GM12891 (cell line): ENCODE results near the gene CSGALNACT2.

ENCODE experiments used
- DNase-seq: peaks from one replicate; pipeline ENCODE4 v3.0.0; 2011; ENCODE audit warnings: low spot score; ENCODE audit not compliant: insufficient read length
- FAIRE-seq: peaks from 2 replicates; lab custom pipeline; 2011; peaks lifted over from hg19 to GRCh38; lab: Jason Lieb, UNC
- PAX5 ChIP-seq: IDR thresholded peaks from 2 replicates; pipeline ENCODE4 v1.6.1; 2011; ENCODE audit warnings: low read length, moderate library complexity, mild to moderate bottlenecking; ENCODE audit not compliant: insufficient read depth, severe bottlenecking
- POLR2A ChIP-seq: IDR thresholded peaks from 2 replicates; pipeline ENCODE4 v1.6.1; 2011; ENCODE audit warnings: low read depth, low read length, control low read depth
- POLR2AphosphoS5 ChIP-seq: IDR thresholded peaks from 2 replicates; pipeline ENCODE4 v1.6.1; 2011; ENCODE audit warnings: low read depth, low read length, control low read depth
- POU2F2 ChIP-seq: IDR thresholded peaks from 2 replicates; pipeline ENCODE4 v1.6.1; 2011; ENCODE audit warnings: low read depth, mild to moderate bottlenecking, control low read depth, low read length, moderate library complexity
- SPI1 ChIP-seq: IDR thresholded peaks from 2 replicates; pipeline ENCODE4 v1.6.1; 2011; ENCODE audit warnings: low read depth, low read length, control low read depth
- TAF1 ChIP-seq: IDR thresholded peaks from 2 replicates; pipeline ENCODE4 v1.6.1; 2011; ENCODE audit warnings: low read depth, low read length, control low read depth

Gene CSGALNACT2

GRCh38 chr10:43123361-43124093 is 14.7 kb upstream of the CSGALNACT2 start:
- FAIRE-seq (no peak), DNase-seq (no peak)
- no peak for TF ChIP-seq SPI1
- TF ChIP-seq TAF1: no peak
- no peak for TF ChIP-seq POLR2A
- no peak for TF ChIP-seq PAX5
- TF ChIP-seq POLR2AphosphoS5: no peak
- no peak for TF ChIP-seq POU2F2

- DNase-seq: no peak
- FAIRE-seq: no peak
- TF ChIP-seq POLR2AphosphoS5 (no peak), TAF1 (no peak), POLR2A (no peak), PAX5 (no peak), POU2F2 (no peak), SPI1 (no peak)
Measured at GRCh38 chr10:43124094-43124521, 14.1 kb upstream of the CSGALNACT2 start.

- no peak for FAIRE-seq
- DNase-seq: no peak
- TF ChIP-seq POLR2AphosphoS5: no peak
- no peak for TF ChIP-seq TAF1
- no peak for TF ChIP-seq POU2F2
- no peak for TF ChIP-seq PAX5
- no peak for TF ChIP-seq POLR2A
- TF ChIP-seq SPI1: no peak
Measured at GRCh38 chr10:43124574-43125273, 13.5 kb upstream of the CSGALNACT2 start.

- TF ChIP-seq SPI1 (no peak), POU2F2 (no peak), TAF1 (no peak), POLR2A (no peak), POLR2AphosphoS5 (no peak), PAX5 (no peak)
- DNase-seq (no peak), FAIRE-seq (no peak)
Measured at GRCh38 chr10:43125274-43125845, 12.9 kb upstream of the CSGALNACT2 start.

GRCh38 chr10:43125881-43126731 is 12.1 kb upstream of the CSGALNACT2 start:
- TF ChIP-seq POU2F2 (no peak), POLR2A (no peak), SPI1 (no peak), PAX5 (no peak), TAF1 (no peak), POLR2AphosphoS5 (no peak)
- DNase-seq: no peak
- FAIRE-seq: no peak

GRCh38 chr10:43126759-43127424 is 11.4 kb upstream of the CSGALNACT2 start:
- no peak for FAIRE-seq
- TF ChIP-seq SPI1 (peak; percentile 75), POU2F2 (no peak), TAF1 (no peak), POLR2AphosphoS5 (no peak), POLR2A (no peak), PAX5 (no peak)
- DNase-seq: no peak

GRCh38 chr10:43127442-43127841 is 10.8 kb upstream of the CSGALNACT2 start:
- no peak for DNase-seq
- TF ChIP-seq POLR2AphosphoS5 (no peak), TAF1 (no peak), SPI1 (no peak), POU2F2 (no peak), POLR2A (no peak), PAX5 (no peak)
- no peak for FAIRE-seq

GRCh38 chr10:43128331-43128730 is 9.9 kb upstream of the CSGALNACT2 start:
- FAIRE-seq: no peak
- DNase-seq: no peak
- TF ChIP-seq POLR2AphosphoS5: no peak
- TF ChIP-seq SPI1: no peak
- TF ChIP-seq TAF1: no peak
- no peak for TF ChIP-seq POLR2A
- no peak for TF ChIP-seq PAX5
- TF ChIP-seq POU2F2: no peak
